ENCODE data around the gene WDR59. TPM values are rescaled to one million over a fixed set of nuclear protein-coding genes. Genes with fewer than 3 reads are reported as not detected.
A peak's percentile ranks its signal among the peaks of the same experiment; 100 is the strongest.

Gene WDR59
- total RNA-seq, 1 donor from 2014 or later: 23.4 TPM

GRCh38 chr16:74896389-74897370 is 88.2 kb downstream of the WDR59 start:
- H3K27me3 ChIP-seq (ENCODE audit: control insufficient read depth, insufficient read depth, low read length): no peaks in the 10 kb centered on the region
- no peak for TF ChIP-seq CTCF (IDR thresholded peaks at IDR 0.05; ENCODE audit: insufficient read depth, low read length, poor library complexity, severe bottlenecking)
- peak; percentile 25 for DNase-seq (ENCODE audit: low read depth)
- no peaks in the 10 kb centered on the region for H3K36me3 ChIP-seq (ENCODE audit: control insufficient read depth, insufficient read depth, low read length)
- no peak overlapping the region for H3K4me3 ChIP-seq (ENCODE audit: low read depth, low read length)

- Histone ChIP-seq H3K27me3 (ENCODE audit: control insufficient read depth, insufficient read depth, low read length) (no peaks in the 10 kb centered on the region), H3K4me3 (ENCODE audit: low read depth, low read length) (no peak overlapping the region), H3K36me3 (ENCODE audit: control insufficient read depth, insufficient read depth, low read length) (no peaks in the 10 kb centered on the region)
- DNase-seq (ENCODE audit: low read depth): no peak
- TF ChIP-seq CTCF (IDR thresholded peaks at IDR 0.05; ENCODE audit: insufficient read depth, low read length, poor library complexity, severe bottlenecking): no peak
These were observed 91.4 kb downstream of the WDR59 start for GRCh38 chr16:74893541-74893940.

- DNase-seq (ENCODE audit: low read depth): no peak
- no peaks in the 10 kb centered on the region for H3K36me3 ChIP-seq (ENCODE audit: control insufficient read depth, insufficient read depth, low read length)
- H3K27me3 ChIP-seq (ENCODE audit: control insufficient read depth, insufficient read depth, low read length): no peaks in the 10 kb centered on the region
- TF ChIP-seq CTCF (IDR thresholded peaks at IDR 0.05; ENCODE audit: insufficient read depth, low read length, poor library complexity, severe bottlenecking): no peak
- H3K4me3 ChIP-seq (ENCODE audit: low read depth, low read length): no peak overlapping the region
These were observed 92.1 kb downstream of the WDR59 start for GRCh38 chr16:74892574-74893461.

- no peak for DNase-seq (ENCODE audit: low read depth)
- Histone ChIP-seq H3K27me3 (ENCODE audit: control insufficient read depth, insufficient read depth, low read length) (no peaks in the 10 kb centered on the region), H3K36me3 (ENCODE audit: control insufficient read depth, insufficient read depth, low read length) (no peaks in the 10 kb centered on the region), H3K4me3 (ENCODE audit: low read depth, low read length) (no peak overlapping the region)
- no peak for TF ChIP-seq CTCF (IDR thresholded peaks at IDR 0.05; ENCODE audit: insufficient read depth, low read length, poor library complexity, severe bottlenecking)
These were observed 96.0 kb downstream of the WDR59 start for GRCh38 chr16:74888888-74889287.

- TF ChIP-seq CTCF (IDR thresholded peaks at IDR 0.05; ENCODE audit: insufficient read depth, low read length, poor library complexity, severe bottlenecking): no peak
- no peaks in the 10 kb centered on the region for H3K27me3 ChIP-seq (ENCODE audit: control insufficient read depth, insufficient read depth, low read length)
- H3K4me3 ChIP-seq (ENCODE audit: low read depth, low read length): no peak overlapping the region
- no peak for DNase-seq (ENCODE audit: low read depth)
- H3K36me3 ChIP-seq (ENCODE audit: control insufficient read depth, insufficient read depth, low read length): no peaks in the 10 kb centered on the region
These were observed 96.6 kb downstream of the WDR59 start for GRCh38 chr16:74888232-74888862.

All from kidney epithelial cell (primary cell).